Colonic mucosa (tissue), 4 donors: ENCODE results near the gene C1orf105. TPM values are rescaled to one million over a fixed set of nuclear protein-coding genes. Genes with fewer than 3 reads are reported as not detected.

ENCODE experiments used
- DNase-seq: peaks from one replicate; pipeline ENCODE4 v3.0.0-alpha.2; 2020
- H3K27ac ChIP-seq: fragments of 200-600 bp; one replicate; pipeline ENCODE4 v1.8.0; 2021
- H3K27me3 ChIP-seq: fragments of 200-600 bp; one replicate; pipeline ENCODE4 v1.8.0; 2021
- H3K36me3 ChIP-seq: fragments of 200-600 bp; one replicate; pipeline ENCODE4 v1.8.0; 2021
- H3K4me1 ChIP-seq: fragments of 200-600 bp; one replicate; pipeline ENCODE4 v1.8.0; 2021; ENCODE audit warnings: mild to moderate bottlenecking
- H3K4me3 ChIP-seq: fragments of 200-600 bp; one replicate; pipeline ENCODE4 v1.8.0; 2021
- H3K9ac ChIP-seq, 2 donors: one replicate each; pipeline ENCODE4 v1.7.0; 2013; ENCODE audit warnings: control low read depth in 2 of 2, low read depth in 2 of 2, low read length in 2 of 2
- H3K9me3 ChIP-seq: fragments of 200-600 bp; one replicate; pipeline ENCODE4 v1.8.0; 2021
- intact Hi-C: fragments of 100-400 bp; cut with DNase I; formaldehyde crosslinking; loops from one replicate; pipeline ENCODE4 v1.14.1; 2022
- total RNA-seq, 2 donors: library from RNA; stranded (reverse); fragmentation: NEBNext Ultra II Directional in 1 of 2; extraction: Animal tissue kit (Norgen Biotek cat#: 25700) in 1 of 2; gene quantifications; one replicate each; pipeline ENCODE4 v1.2.1, GENCODE V29; 2021
- TF ChIP-seq, protein P1 (sequence below): fragments of 200-600 bp; IDR thresholded peaks from one replicate; pipeline ENCODE4 v1.8.0; 2022; ENCODE audit warnings: antibody characterized with exemption, mild to moderate bottlenecking
- donor health status: healthy.
- donor health status: DM: no; HTN: no; CAD: no.
- donor health status: DM: no; HTN: no; CAD: no.

C1orf105 gene
- total RNA-seq, 2 donors from 2014 or later, result not detected

DNA sequence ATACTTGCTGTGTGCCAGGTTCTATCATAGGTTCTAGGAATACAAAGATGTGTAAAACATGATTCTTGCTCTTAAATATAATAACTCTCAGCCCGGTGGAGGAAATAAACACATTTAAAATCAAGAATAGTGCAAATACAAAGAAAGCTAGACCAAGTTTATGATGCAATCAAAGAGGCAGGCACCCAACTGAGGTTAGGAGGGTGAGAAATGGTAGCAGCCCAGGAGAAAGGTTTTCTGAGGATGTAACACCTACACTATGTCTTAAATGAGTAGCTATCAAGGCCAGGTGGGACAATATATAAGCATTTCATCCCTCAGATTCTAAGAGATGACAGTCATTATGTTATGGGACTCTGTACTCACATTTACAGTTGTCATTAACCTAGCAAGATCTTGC lies 33.1 kb downstream of the C1orf105 start:
- Histone ChIP-seq H3K27ac (no peak overlapping the region), H3K36me3 (no peaks in the 10 kb centered on the region), H3K4me1 (peaks cover 6% of the 10 kb centered on the region), H3K4me3 (no peak overlapping the region), H3K9me3 (no peaks in the 10 kb centered on the region), H3K27me3 (no peaks in the 10 kb centered on the region), H3K9ac (no peak overlapping the region)
- DNase-seq, result no peak
- intact Hi-C loops, result loop anchor here (5.0 kb wide), 1 partner anchor 274 kb away; no protein-coding TSS in a partner anchor
- TF ChIP-seq, protein P1, sequence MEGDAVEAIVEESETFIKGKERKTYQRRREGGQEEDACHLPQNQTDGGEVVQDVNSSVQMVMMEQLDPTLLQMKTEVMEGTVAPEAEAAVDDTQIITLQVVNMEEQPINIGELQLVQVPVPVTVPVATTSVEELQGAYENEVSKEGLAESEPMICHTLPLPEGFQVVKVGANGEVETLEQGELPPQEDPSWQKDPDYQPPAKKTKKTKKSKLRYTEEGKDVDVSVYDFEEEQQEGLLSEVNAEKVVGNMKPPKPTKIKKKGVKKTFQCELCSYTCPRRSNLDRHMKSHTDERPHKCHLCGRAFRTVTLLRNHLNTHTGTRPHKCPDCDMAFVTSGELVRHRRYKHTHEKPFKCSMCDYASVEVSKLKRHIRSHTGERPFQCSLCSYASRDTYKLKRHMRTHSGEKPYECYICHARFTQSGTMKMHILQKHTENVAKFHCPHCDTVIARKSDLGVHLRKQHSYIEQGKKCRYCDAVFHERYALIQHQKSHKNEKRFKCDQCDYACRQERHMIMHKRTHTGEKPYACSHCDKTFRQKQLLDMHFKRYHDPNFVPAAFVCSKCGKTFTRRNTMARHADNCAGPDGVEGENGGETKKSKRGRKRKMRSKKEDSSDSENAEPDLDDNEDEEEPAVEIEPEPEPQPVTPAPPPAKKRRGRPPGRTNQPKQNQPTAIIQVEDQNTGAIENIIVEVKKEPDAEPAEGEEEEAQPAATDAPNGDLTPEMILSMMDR, result no peak

DNA sequence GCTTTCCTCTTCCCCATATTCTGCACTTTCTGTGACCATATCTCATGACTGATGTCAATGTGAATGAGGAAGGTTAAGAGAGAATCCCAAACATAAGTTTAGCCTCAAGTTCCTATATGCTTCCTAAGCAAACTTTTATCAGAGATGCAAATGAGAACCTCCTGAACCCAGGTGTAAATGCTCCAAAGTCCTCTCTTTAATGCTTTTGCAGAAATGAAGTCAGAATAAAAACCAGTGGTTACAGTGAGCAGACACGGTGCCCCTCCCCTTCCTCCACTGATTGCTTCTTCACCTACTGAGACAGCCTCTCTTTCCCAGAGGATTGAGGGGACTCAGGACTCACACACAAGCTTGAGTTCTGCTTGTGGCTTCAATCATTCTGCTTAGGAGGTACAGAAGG lies 35.0 kb downstream of the C1orf105 start:
- Histone ChIP-seq H3K27me3 (no peaks in the 10 kb centered on the region), H3K36me3 (no peaks in the 10 kb centered on the region), H3K4me1 (peaks cover 6% of the 10 kb centered on the region), H3K27ac (no peak overlapping the region), H3K9ac (no peak overlapping the region), H3K9me3 (no peaks in the 10 kb centered on the region), H3K4me3 (no peak overlapping the region)
- intact Hi-C loops, result no loop called here
- DNase-seq, result no peak
- TF ChIP-seq, protein P1, result no peak

DNA sequence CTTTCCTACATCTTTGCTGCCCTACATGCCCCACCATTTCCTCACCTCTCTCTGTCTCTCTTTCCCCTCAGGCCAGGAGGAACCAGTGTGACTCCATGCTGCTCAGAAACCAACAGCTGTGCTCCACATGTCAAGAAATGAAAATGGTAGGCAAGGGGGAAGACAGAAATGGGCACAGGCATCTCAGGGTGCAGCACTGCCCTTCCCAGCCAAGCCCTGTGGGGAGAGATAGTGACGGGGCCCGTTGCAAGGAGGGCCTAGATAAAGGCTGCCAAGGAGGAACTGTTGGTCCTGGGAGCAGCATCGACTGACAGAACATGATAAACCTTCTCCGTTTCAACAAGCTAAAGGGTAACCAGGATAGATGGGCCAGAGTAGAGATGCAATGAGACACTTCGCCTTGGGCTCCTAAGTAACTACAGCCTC lies 35.9 kb downstream of the C1orf105 start:
- H3K36me3 ChIP-seq, result no peaks in the 10 kb centered on the region
- H3K27me3 ChIP-seq, result no peaks in the 10 kb centered on the region
- peaks cover 6% of the 10 kb centered on the region for H3K4me1 ChIP-seq
- TF ChIP-seq, protein P1, result no peak
- DNase-seq, result no peak
- intact Hi-C loops, result no loop called here
- no peak overlapping the region for H3K4me3 ChIP-seq
- H3K9ac ChIP-seq, result no peak overlapping the region
- H3K9me3 ChIP-seq, result no peaks in the 10 kb centered on the region
- no peak overlapping the region for H3K27ac ChIP-seq

DNA sequence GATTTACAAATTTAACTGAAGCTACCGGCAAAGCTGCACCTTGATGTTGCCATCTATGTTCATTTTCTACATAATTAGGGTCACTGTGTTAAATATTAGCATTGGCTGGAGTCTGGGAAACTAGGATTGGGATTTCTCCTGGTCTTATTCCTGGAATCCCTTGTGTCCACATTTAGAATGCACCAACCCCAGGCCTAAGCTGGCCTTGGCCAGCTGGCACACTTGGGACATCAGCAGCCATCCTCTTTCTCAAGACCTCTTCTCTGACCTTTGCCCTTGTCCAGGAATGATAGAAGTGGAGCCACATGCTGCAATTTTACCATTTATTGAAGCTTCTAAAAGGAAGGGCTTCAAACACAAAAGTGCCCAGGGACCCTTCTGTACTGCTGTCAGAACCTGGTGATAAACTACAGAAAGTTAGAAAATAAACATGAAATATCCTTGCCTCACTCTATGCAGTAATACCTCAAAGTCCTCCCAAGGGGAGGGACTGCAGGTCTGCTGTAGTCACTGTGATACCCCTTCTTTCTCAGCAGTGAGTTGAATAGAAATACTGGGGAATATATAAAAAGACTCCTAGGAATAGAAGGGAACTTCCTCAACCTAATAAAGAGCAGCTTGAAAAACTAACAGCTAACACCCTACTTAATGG lies 37.1 kb downstream of the C1orf105 start:
- no peak overlapping the region for H3K4me3 ChIP-seq
- intact Hi-C loops, result no loop called here
- H3K9ac ChIP-seq, result no peak overlapping the region
- no peak overlapping the region for H3K27ac ChIP-seq
- TF ChIP-seq, protein P1, result no peak
- H3K27me3 ChIP-seq, result no peaks in the 10 kb centered on the region
- no peaks in the 10 kb centered on the region for H3K36me3 ChIP-seq
- DNase-seq, result no peak
- peaks cover 6% of the 10 kb centered on the region for H3K4me1 ChIP-seq
- no peaks in the 10 kb centered on the region for H3K9me3 ChIP-seq

DNA sequence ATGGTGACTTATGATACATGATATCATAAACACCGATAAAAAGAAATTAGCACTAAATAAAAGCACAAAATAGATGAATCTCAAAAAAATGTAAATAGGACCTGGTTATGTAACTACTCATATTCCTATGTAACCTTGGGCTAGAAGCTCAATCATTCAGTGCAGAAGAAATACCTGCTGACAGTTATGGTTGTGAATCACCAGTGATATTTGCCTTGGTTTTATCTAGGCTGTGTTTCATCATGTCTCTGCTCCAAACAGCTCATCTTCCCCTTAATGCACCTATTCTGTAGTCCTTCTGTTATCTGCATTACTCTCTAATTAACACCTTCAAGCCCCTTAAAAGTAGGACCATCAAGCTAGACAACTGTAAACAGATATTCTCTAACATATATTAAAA lies 39.7 kb downstream of the C1orf105 start:
- H3K9ac ChIP-seq, result no peak overlapping the region
- H3K4me1 ChIP-seq, result no peaks in the 10 kb centered on the region
- intact Hi-C loops, result no loop called here
- H3K9me3 ChIP-seq, result no peaks in the 10 kb centered on the region
- no peaks in the 10 kb centered on the region for H3K36me3 ChIP-seq
- no peaks in the 10 kb centered on the region for H3K27me3 ChIP-seq
- TF ChIP-seq, protein P1, result no peak
- no peak for DNase-seq
- no peak overlapping the region for H3K4me3 ChIP-seq
- no peak overlapping the region for H3K27ac ChIP-seq
